ENCODE measurements around the gene CRACR2B.

DNA sequence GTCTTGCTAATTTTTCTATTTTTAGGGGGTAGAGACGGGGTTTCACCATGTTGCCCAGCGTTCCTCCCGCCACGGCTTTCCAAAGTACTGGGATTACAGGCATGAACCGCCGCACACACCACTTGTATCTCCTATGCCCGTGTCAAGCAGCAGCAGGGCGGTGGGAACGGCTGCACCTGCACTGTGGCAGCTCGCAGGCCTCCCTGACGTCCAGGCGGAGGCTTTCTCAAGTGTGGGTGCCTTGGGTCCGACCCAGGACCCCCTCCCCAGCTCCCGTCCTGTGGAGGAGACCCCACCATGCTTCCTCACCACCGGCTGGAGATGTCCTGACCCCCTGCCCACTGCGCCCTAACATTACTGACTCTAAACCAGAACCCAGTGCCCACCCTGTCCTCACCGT, 40.7 kb downstream of the CRACR2B start:
- TF ChIP-seq GATA2 (IDR thresholded peaks at IDR 0.05; ENCODE audit: low read depth, low read length) (no peak), GATA3 (IDR thresholded peaks at IDR 0.05; ENCODE audit: low read depth, low read length) (no peak)
